GM12878 (cell line): ENCODE data around the gene TPM4. TPM values are rescaled to one million over a fixed set of nuclear protein-coding genes. Genes with fewer than 3 reads are reported as not detected.

Source experiments
- ATAC-seq: fragments of 200-7000 bp; cut with Tn5 transposase; 3 replicates; pipeline ENCODE4 v1.9.1; 2020; ENCODE audit warnings: mild to moderate bottlenecking, moderate library complexity
- BruUV-seq: library from RNA; stranded (reverse); fragments of 400-500 nt; replicated peaks from 2 replicates; lab custom pipeline; 2021; lab: Mats Ljungman, UMichigan
- CTCF ChIA-PET: fragments of 300-600 bp; sonication (Branson Sonifier 250); formaldehyde crosslinking; extraction: SDS; loops from one replicate; lab custom pipeline; 2021; ENCODE audit warnings: inconsistent platforms; lab: Yijun Ruan, JAX
- POLR2A ChIA-PET: fragments of 350-600 bp; formaldehyde crosslinking; extraction: SDS; loops from one replicate; lab custom pipeline; 2021; ENCODE audit warnings: inconsistent platforms; lab: Charles Lee
- RAD21 ChIA-PET: fragments of 300-600 bp; sonication (Branson Sonifier 250); formaldehyde crosslinking; loops from one replicate; lab custom pipeline; 2023; ENCODE audit warnings: antibody characterized with exemption; ENCODE audit not compliant: unreplicated experiment; lab: Charles Lee
- SMC1A ChIA-PET: fragments of 300-600 bp; sonication (Branson Sonifier 250); formaldehyde crosslinking; loops from one replicate; lab custom pipeline; 2023; ENCODE audit not compliant: unreplicated experiment, uncharacterized antibody; lab: Charles Lee
- DNase-seq: peaks from one replicate; pipeline ENCODE4 v3.0.0-alpha.2; 2011; ENCODE audit warnings: low read depth, low spot score
- FAIRE-seq: peaks from 3 replicates; lab custom pipeline; 2011; peaks lifted over from hg19 to GRCh38; lab: Jason Lieb, UNC
- H2AFZ ChIP-seq: 2 replicates; pipeline ENCODE4 v1.6.0; 2011; ENCODE audit warnings: low read depth, low read length, control low read depth; ENCODE audit not compliant: control insufficient read depth
- H3K27ac ChIP-seq: 2 replicates; pipeline ENCODE4 v1.5.1; 2011; ENCODE audit warnings: control low read depth; ENCODE audit not compliant: control insufficient read depth, insufficient read depth
- H3K27me3 ChIP-seq, 2 experiments: replicated peaks in 1 of 2; 2 replicates each; pipeline versions ENCODE4 v1.6.0 to v1.6.1; 2011; ENCODE audit warnings: low read length in 1 of 2; ENCODE audit not compliant: control insufficient read depth in 2 of 2, insufficient read depth in 2 of 2
- H3K36me3 ChIP-seq, 2 experiments: 2 replicates each; pipeline ENCODE4 v1.5.1; 2011; ENCODE audit warnings: low read length in 1 of 2; ENCODE audit not compliant: control insufficient read depth in 2 of 2, insufficient read depth in 2 of 2
- H3K4me1 ChIP-seq: 2 replicates; pipeline ENCODE4 v1.6.1; 2011; ENCODE audit warnings: mild to moderate bottlenecking, low read length, moderate library complexity, mixed read lengths; ENCODE audit not compliant: control insufficient read depth, insufficient read depth
- H3K4me2 ChIP-seq: 2 replicates; pipeline ENCODE4 v1.6.0; 2011; ENCODE audit warnings: control low read depth; ENCODE audit not compliant: control insufficient read depth, insufficient read depth
- H3K4me3 ChIP-seq: fragments of 200-600 bp; sonication (generic); 2 replicates; pipeline ENCODE4 v1.5.1; 2016
- H3K79me2 ChIP-seq: 2 replicates; pipeline ENCODE4 v1.6.0; 2011; ENCODE audit warnings: low read length; ENCODE audit not compliant: control insufficient read depth, insufficient read depth
- H3K9ac ChIP-seq: 2 replicates; pipeline ENCODE4 v1.8.0; 2011; ENCODE audit warnings: low read length, control low read depth, mixed read lengths; ENCODE audit not compliant: control insufficient read depth, insufficient read depth
- H3K9me3 ChIP-seq: replicated peaks from 3 replicates; pipeline ENCODE4 v1.5.1; 2011; ENCODE audit warnings: mild to moderate bottlenecking, low read length; ENCODE audit not compliant: control insufficient read depth, insufficient read depth
- H4K20me1 ChIP-seq: 2 replicates; pipeline ENCODE4 v1.6.0; 2011; ENCODE audit not compliant: control insufficient read depth, insufficient read depth
- IRF5 ChIP-seq: fragments of 450-650 bp; IDR thresholded peaks from 2 replicates; pipeline ENCODE4 v1.6.1; 2017; ENCODE audit warnings: borderline replicate concordance
- NFYB ChIP-seq: IDR thresholded peaks from 2 replicates; pipeline ENCODE4 v1.6.1; 2011; ENCODE audit warnings: low read depth, mild to moderate bottlenecking, low read length, improper control_type of control experiment, moderate library complexity; ENCODE audit not compliant: insufficient read depth
- PML ChIP-seq: IDR thresholded peaks from 2 replicates; pipeline ENCODE4 v1.6.1; 2012; ENCODE audit warnings: low read length, inconsistent platforms
- POLR2A ChIP-seq: IDR thresholded peaks from 2 replicates; pipeline ENCODE4 v1.6.1; 2011; ENCODE audit warnings: low read depth, mild to moderate bottlenecking, low read length
- SRF ChIP-seq, 2 experiments: IDR thresholded peaks; 2 replicates each; pipeline ENCODE4 v1.6.1; 2011; ENCODE audit warnings: low read depth in 2 of 2, low read length in 2 of 2, mild to moderate bottlenecking in 1 of 2, moderate library complexity in 1 of 2
- ZBTB11 ChIP-seq: fragments of 450-650 bp; formaldehyde crosslinking; IDR thresholded peaks from 2 replicates; pipeline ENCODE4 v1.5.0; 2022; ENCODE audit warnings: mild to moderate bottlenecking, missing genetic modification characterization
- ZNF687 ChIP-seq: fragments of 450-650 bp; IDR thresholded peaks from 2 replicates; pipeline ENCODE4 v1.6.1; 2017; ENCODE audit warnings: mild to moderate bottlenecking, moderate library complexity
- WGBS: methylation state at CpG from one replicate; pipeline ENCODE4 v1.1.6; 2016; ENCODE audit warnings: low lambda C conversion rate; ENCODE audit not compliant: insufficient replicate concordance, insufficient coverage; ENCODE audit errors: missing lambda C conversion rate; 5-methylcytosine and 5-hydroxymethylcytosine counted together
- in situ Hi-C: fragments of 300-500 bp; cut with MboI; formaldehyde crosslinking; loops from 9 replicates; pipeline ENCODE4 v1.14.3; 2018; ENCODE audit warnings: mixed read lengths
- intact Hi-C: fragments of 100-400 bp; cut with micrococcal nuclease; formaldehyde crosslinking; loops from one replicate; pipeline ENCODE4 v1.14.2; 2022; ENCODE audit not compliant: unreplicated experiment
- polyA plus RNA-seq, 11 experiments: library from polyadenylated mRNA; depleted of rRNA in 4 of 11; unstranded in 6 of 11; stranded (reverse) in 5 of 11; fragments of >200 nt; fragmentation: Nextera tagmentation in 4 of 11; fragmentation: Illumina TruSeq in 1 of 11; extraction: Ambion mirVana in 4 of 11; extraction: Trizol in 1 of 11; gene quantifications; 1 replicate in 1 of 11; 2 replicates in 10 of 11; pipeline versions ENCODE4 v1.2.1 to v1.2.3, GENCODE V29; 2011 to 2016; ENCODE audit warnings: inconsistent platforms in 2 of 11, missing spikeins in 2 of 11, low read depth in 1 of 11
- total RNA-seq, 4 experiments: library from RNA; depleted of rRNA in 3 of 4; stranded (reverse); fragments of >200 nt in 3 of 4; fragmentation: Illumina TruSeq in 1 of 4; extraction: Trizol in 1 of 4; gene quantifications; 2 replicates each; pipeline versions ENCODE4 v1.2.1 to v1.2.3, GENCODE V29; 2013 to 2021

The TPM4 gene
- total and polyA plus RNA-seq, 10 of the 15 experiments (the other 5 are each of a cell fraction or from before 2014, with no cell fraction given) = 183 to 620 (median 407) TPM

- no peak overlapping the region for H3K27ac ChIP-seq
- peaks cover 5% of the 10 kb centered on the region for H3K4me1 ChIP-seq
- H3K9me3 ChIP-seq = no peaks in the 10 kb centered on the region
- FAIRE-seq (no peak), ATAC-seq (no peak)
- ChIA-PET RAD21 (no interaction called here), SMC1A (no interaction called here)
- peaks cover 21% of the 10 kb centered on the region for H3K79me2 ChIP-seq
- no peaks in the 10 kb centered on the region for H3K27me3 ChIP-seq
- 67% methylated on average over 10 of the region's 10 CpGs for WGBS
- no peak overlapping the region for H3K4me2 ChIP-seq
- H3K36me3 ChIP-seq = peaks cover 53 to 81% of the 10 kb centered on the region in 2 experiments
- in situ Hi-C loops (no loop called here), intact Hi-C loops (no loop called here)
- no peaks in the 10 kb centered on the region for H4K20me1 ChIP-seq
- TF ChIP-seq PML (no peak), ZBTB11 (no peak), SRF (IDR thresholded peaks at IDR 0.05; ENCODE audit: low read depth in 2 of 2, low read length in 2 of 2) (no peak), POLR2A (0 out of 2 replicates have a peak, but pooled peaks have one; percentile 9), IRF5 (no peak), ZNF687 (no peak), NFYB (no peak)
- TF ChIP-seq, all 136 proteins: peak for 1
- Histone ChIP-seq H2AFZ (no peak overlapping the region), H3K4me3 (no peak overlapping the region), H3K9ac (no peak overlapping the region)
- no TSS peak for BruUV-seq
- no peak for DNase-seq
- ChIA-PET POLR2A (interaction anchor here (0.6 to 1.8 kb wide), 2 partner anchors 18 to 33 kb away, joined by 3 to 5 read pairs; partner anchors contain the start of gene HSH2D), CTCF (no interaction called here)
These were observed 49.6 kb downstream of the TPM4 start for GRCh38 chr19:16125737-16126495.
